SK-N-SH (cell line): ENCODE data around the gene TAC3. TPM values are rescaled to one million over a fixed set of nuclear protein-coding genes. Genes with fewer than 3 reads are reported as not detected.
A peak's percentile ranks its signal among the peaks of the same experiment; 100 is the strongest.

ENCODE experiments used
- CTCF ChIA-PET: fragments of 300-600, 350-600 bp; formaldehyde crosslinking; extraction: SDS; loops from one replicate; lab custom pipeline; 2021; lab: Yijun Ruan, JAX
- POLR2A ChIA-PET: fragments of 350-600 bp; sonication (Branson Sonifier 250); formaldehyde crosslinking; extraction: SDS; loops from one replicate; lab custom pipeline; 2020; ENCODE audit warnings: antibody characterized with exemption, inconsistent platforms; lab: Yijun Ruan, JAX
- DNase-seq: peaks from one replicate; pipeline ENCODE4 v3.0.0; 2012
- H2AFZ ChIP-seq: fragments of 200-600 bp; sonication (generic); 2 replicates; pipeline ENCODE4 v1.8.1; 2016; ENCODE audit warnings: antibody characterized with exemption, mild to moderate bottlenecking, low read depth
- H3F3A ChIP-seq: fragments of 200-600 bp; sonication (generic); replicated peaks from 2 replicates; pipeline ENCODE3; 2016; ENCODE audit warnings: antibody characterized with exemption, mild to moderate bottlenecking; ENCODE audit not compliant: insufficient read depth
- H3K27ac ChIP-seq, 2 experiments: fragments of 200-500 bp in 1 of 2; fragments of 200-600 bp in 1 of 2; sonication (Bioruptor generic) in 1 of 2; sonication (generic), shearing (Covaris generic) in 1 of 2; 2 replicates each; pipeline versions ENCODE4 v1.5.1 to v1.6.1; 2014 to 2016; ENCODE audit warnings: low read depth in 2 of 2, inconsistent platforms in 1 of 2, low read length in 1 of 2, mild to moderate bottlenecking in 1 of 2, mixed read lengths in 1 of 2
- H3K27me3 ChIP-seq: fragments of 200-600 bp; sonication (generic), shearing (Covaris generic); 2 replicates; pipeline ENCODE4 v1.6.1; 2016; ENCODE audit warnings: mixed run types; ENCODE audit not compliant: insufficient read depth
- H3K36me3 ChIP-seq, 2 experiments: fragments of 200-500 bp in 1 of 2; fragments of 200-600 bp in 1 of 2; sonication (Bioruptor generic) in 1 of 2; sonication (generic) in 1 of 2; replicated peaks in 1 of 2; 2 replicates each; pipeline versions ENCODE3 to v1.5.1; 2014 to 2016; ENCODE audit warnings: low read length in 1 of 2, mild to moderate bottlenecking in 1 of 2; ENCODE audit not compliant: insufficient read depth in 2 of 2, control insufficient read depth in 1 of 2
- H3K4me1 ChIP-seq, 2 experiments: fragments of 200-500 bp in 1 of 2; fragments of 200-600 bp in 1 of 2; sonication (Bioruptor generic) in 1 of 2; sonication (generic), shearing (Covaris generic) in 1 of 2; 2 replicates each; pipeline versions ENCODE4 v1.5.1 to v1.6.1; 2014 to 2016; ENCODE audit warnings: low read depth in 1 of 2, low read length in 1 of 2, mixed run types in 1 of 2; ENCODE audit not compliant: insufficient read depth in 2 of 2, control insufficient read depth in 1 of 2
- H3K4me2 ChIP-seq: fragments of 200-600 bp; sonication (generic), shearing (Covaris generic); 2 replicates; pipeline ENCODE4 v1.6.1; 2017; ENCODE audit warnings: mixed run types
- H3K4me3 ChIP-seq, 2 experiments: fragments of 200-500 bp in 1 of 2; fragments of 200-600 bp in 1 of 2; sonication (Bioruptor generic) in 1 of 2; sonication (generic), shearing (Covaris generic) in 1 of 2; 2 replicates each; pipeline versions ENCODE4 v1.5.1 to v1.8.1; 2014 to 2016; ENCODE audit warnings: low read depth in 2 of 2, inconsistent platforms in 1 of 2, low read length in 1 of 2, mild to moderate bottlenecking in 1 of 2, mixed read lengths in 1 of 2, moderate library complexity in 1 of 2
- H3K79me2 ChIP-seq: fragments of 200-600 bp; sonication (generic); 2 replicates; pipeline ENCODE4 v1.8.1; 2017; ENCODE audit warnings: mild to moderate bottlenecking; ENCODE audit not compliant: insufficient read depth
- H3K9ac ChIP-seq: fragments of 200-600 bp; sonication (generic); 2 replicates; pipeline ENCODE4 v1.6.1; 2017; ENCODE audit warnings: mixed run types
- H3K9me2 ChIP-seq: fragments of 200-600 bp; sonication (generic); 2 replicates; pipeline ENCODE4 v1.6.1; 2017; ENCODE audit warnings: mixed run types
- H3K9me3 ChIP-seq: fragments of 200-600 bp; sonication (generic); 2 replicates; pipeline ENCODE4 v1.6.1; 2017; ENCODE audit warnings: mixed run types, mild to moderate bottlenecking, moderate library complexity
- H4K20me1 ChIP-seq: fragments of 200-600 bp; sonication (generic); 2 replicates; pipeline ENCODE4 v1.6.1; 2017; ENCODE audit warnings: mild to moderate bottlenecking, mixed run types; ENCODE audit not compliant: insufficient read depth
- CHD2 ChIP-seq: fragments of 150-350 bp; IDR thresholded peaks from 2 replicates; pipeline ENCODE4 v1.6.1; 2018; ENCODE audit warnings: low read length; ENCODE audit not compliant: partially characterized antibody
- EZH2phosphoT487 ChIP-seq: fragments of 200-600 bp; sonication (generic); IDR thresholded peaks from 2 replicates; pipeline ENCODE4 v1.6.1; 2017; ENCODE audit warnings: low read depth, mixed run types, mild to moderate bottlenecking, antibody characterized with exemption, moderate library complexity, borderline replicate concordance
- MXI1 ChIP-seq: IDR thresholded peaks from 2 replicates; pipeline ENCODE4 v1.6.1; 2012; ENCODE audit warnings: mild to moderate bottlenecking, low read depth, low read length, improper control_type of control experiment
- PBX3 ChIP-seq: IDR thresholded peaks from 2 replicates; pipeline ENCODE4; 2012
- RAD21 ChIP-seq: IDR thresholded peaks from 2 replicates; pipeline ENCODE4 v1.6.1; 2012; ENCODE audit warnings: mild to moderate bottlenecking, low read length
- TAF1 ChIP-seq: IDR thresholded peaks from 2 replicates; pipeline ENCODE4 v1.6.1; 2012; ENCODE audit warnings: low read depth, mild to moderate bottlenecking, low read length, moderate library complexity, borderline replicate concordance
- TCF12 ChIP-seq: IDR thresholded peaks from 2 replicates; pipeline ENCODE4 v1.4.0; 2012
- TEAD4 ChIP-seq: IDR thresholded peaks from 2 replicates; pipeline ENCODE4 v1.4.0; 2012; ENCODE audit warnings: mild to moderate bottlenecking, borderline replicate concordance; ENCODE audit not compliant: insufficient read depth
- WGBS: methylation state at CpG from one replicate; pipeline ENCODE4 v1.1.6; 2017; ENCODE audit warnings: low lambda C conversion rate; 5-methylcytosine and 5-hydroxymethylcytosine counted together
- polyA plus RNA-seq, 3 experiments: library from polyadenylated mRNA; depleted of rRNA; stranded (reverse); fragments of >200 nt; gene quantifications; 2 replicates each; pipeline ENCODE4 v1.2.3, GENCODE V29; 2012
- TF ChIP-seq, protein P1 (sequence below): fragments of 150-350 bp; IDR thresholded peaks from 2 replicates; pipeline ENCODE4 v1.6.1; 2017; ENCODE audit warnings: antibody characterized with exemption, low read length, low read depth, borderline replicate concordance
- TF ChIP-seq, protein P2 (sequence below): fragments of 200-600 bp; sonication (generic); IDR thresholded peaks from 2 replicates; pipeline ENCODE4 v1.6.1; 2017; ENCODE audit warnings: antibody characterized with exemption, mild to moderate bottlenecking, moderate library complexity

Gene TAC3
- polyA plus RNA-seq, 1 of the 3 experiments (the other 2 are of a cell fraction): not detected

DNA sequence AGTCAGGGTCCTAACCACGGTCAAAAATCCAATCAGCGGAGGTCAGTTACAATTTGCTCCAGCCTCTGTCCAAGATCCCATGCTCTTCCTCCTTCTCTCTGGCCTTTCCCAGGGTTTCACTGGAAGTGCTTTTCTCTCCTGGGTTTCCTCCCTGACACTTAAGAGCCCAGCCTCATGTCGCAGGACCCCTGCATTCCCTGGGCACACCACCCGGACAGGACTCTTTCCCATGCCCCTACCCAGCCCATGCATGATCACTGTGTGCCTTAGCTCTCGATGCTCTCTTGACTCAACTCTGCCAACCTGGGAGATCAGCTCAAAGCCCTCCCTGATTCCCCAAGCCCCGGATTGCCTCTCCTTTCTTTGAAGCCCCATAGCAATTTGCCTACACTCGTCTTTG is 15.5 kb upstream of the TAC3 start:
- H3K4me1 ChIP-seq: peaks cover 0 to 42% of the 10 kb centered on the region in 2 experiments; a peak in 2 of 4 replicates
- no peak overlapping the region for H3K4me3 ChIP-seq
- no peak overlapping the region for H3K4me2 ChIP-seq
- H3K9me3 ChIP-seq: no peaks in the 10 kb centered on the region
- TF ChIP-seq, protein P1, sequence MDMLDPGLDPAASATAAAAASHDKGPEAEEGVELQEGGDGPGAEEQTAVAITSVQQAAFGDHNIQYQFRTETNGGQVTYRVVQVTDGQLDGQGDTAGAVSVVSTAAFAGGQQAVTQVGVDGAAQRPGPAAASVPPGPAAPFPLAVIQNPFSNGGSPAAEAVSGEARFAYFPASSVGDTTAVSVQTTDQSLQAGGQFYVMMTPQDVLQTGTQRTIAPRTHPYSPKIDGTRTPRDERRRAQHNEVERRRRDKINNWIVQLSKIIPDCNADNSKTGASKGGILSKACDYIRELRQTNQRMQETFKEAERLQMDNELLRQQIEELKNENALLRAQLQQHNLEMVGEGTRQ: no peak
- TF ChIP-seq TEAD4: no peak
- TF ChIP-seq, protein P2, sequence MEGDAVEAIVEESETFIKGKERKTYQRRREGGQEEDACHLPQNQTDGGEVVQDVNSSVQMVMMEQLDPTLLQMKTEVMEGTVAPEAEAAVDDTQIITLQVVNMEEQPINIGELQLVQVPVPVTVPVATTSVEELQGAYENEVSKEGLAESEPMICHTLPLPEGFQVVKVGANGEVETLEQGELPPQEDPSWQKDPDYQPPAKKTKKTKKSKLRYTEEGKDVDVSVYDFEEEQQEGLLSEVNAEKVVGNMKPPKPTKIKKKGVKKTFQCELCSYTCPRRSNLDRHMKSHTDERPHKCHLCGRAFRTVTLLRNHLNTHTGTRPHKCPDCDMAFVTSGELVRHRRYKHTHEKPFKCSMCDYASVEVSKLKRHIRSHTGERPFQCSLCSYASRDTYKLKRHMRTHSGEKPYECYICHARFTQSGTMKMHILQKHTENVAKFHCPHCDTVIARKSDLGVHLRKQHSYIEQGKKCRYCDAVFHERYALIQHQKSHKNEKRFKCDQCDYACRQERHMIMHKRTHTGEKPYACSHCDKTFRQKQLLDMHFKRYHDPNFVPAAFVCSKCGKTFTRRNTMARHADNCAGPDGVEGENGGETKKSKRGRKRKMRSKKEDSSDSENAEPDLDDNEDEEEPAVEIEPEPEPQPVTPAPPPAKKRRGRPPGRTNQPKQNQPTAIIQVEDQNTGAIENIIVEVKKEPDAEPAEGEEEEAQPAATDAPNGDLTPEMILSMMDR: no peak
- TF ChIP-seq, all 33 proteins: peak for 0
- Histone ChIP-seq H3K79me2 (no peaks in the 10 kb centered on the region), H3K9me2 (no peaks in the 10 kb centered on the region), H3K27me3 (peaks cover 5% of the 10 kb centered on the region; the same call in 1 of the 2 replicates), H3K27ac (no peak overlapping the region), H2AFZ (no peak overlapping the region), H3K9ac (no peak overlapping the region), H4K20me1 (no peaks in the 10 kb centered on the region), H3K36me3 (no peaks in the 10 kb centered on the region), H3F3A (no peaks in the 10 kb centered on the region)
- DNase-seq: no peak
- 56% methylated on average over 7 of the region's 7 CpGs for WGBS
- CTCF ChIA-PET: interaction anchor here (1.0 to 10.5 kb wide), 11 partner anchors 10 to 551 kb away, joined by 3 to 101 read pairs (median 5); partner anchors contain the start of genes STAT6, TAC3 and ZBTB39
- POLR2A ChIA-PET: no interaction called here

- WGBS: 34% methylated on average over 2 of the region's 2 CpGs
- H3K4me1 ChIP-seq: peaks cover 0 to 48% of the 10 kb centered on the region in 2 experiments; a peak in 2 of 4 replicates
- no peak overlapping the region for H3K9ac ChIP-seq
- H3K36me3 ChIP-seq: no peaks in the 10 kb centered on the region
- no peak overlapping the region for H3K4me2 ChIP-seq
- ChIA-PET CTCF (interaction anchor here (1.0 to 10.5 kb wide), 12 partner anchors 10 to 552 kb away, joined by 3 to 101 read pairs (median 5); partner anchors contain the start of genes MYO1A, STAT6, TAC3 and ZBTB39), POLR2A (no interaction called here)
- no peak for DNase-seq
- H3K27ac ChIP-seq: no peak overlapping the region
- H4K20me1 ChIP-seq: no peaks in the 10 kb centered on the region
- H2AFZ ChIP-seq: no peak overlapping the region
- no peaks in the 10 kb centered on the region for H3F3A ChIP-seq
- no peaks in the 10 kb centered on the region for H3K9me2 ChIP-seq
- H3K9me3 ChIP-seq: no peaks in the 10 kb centered on the region
- peaks cover 5% of the 10 kb centered on the region; the same call in 1 of the 2 replicates for H3K27me3 ChIP-seq
- H3K79me2 ChIP-seq: no peaks in the 10 kb centered on the region
- TF ChIP-seq RAD21 (peak; percentile 43), EZH2phosphoT487 (no peak)
- TF ChIP-seq, all 33 proteins: peak for 1
- no peak overlapping the region for H3K4me3 ChIP-seq
Observed at GRCh38 chr12:57031138-57031725, 14.9 kb upstream of the TAC3 start.

DNA sequence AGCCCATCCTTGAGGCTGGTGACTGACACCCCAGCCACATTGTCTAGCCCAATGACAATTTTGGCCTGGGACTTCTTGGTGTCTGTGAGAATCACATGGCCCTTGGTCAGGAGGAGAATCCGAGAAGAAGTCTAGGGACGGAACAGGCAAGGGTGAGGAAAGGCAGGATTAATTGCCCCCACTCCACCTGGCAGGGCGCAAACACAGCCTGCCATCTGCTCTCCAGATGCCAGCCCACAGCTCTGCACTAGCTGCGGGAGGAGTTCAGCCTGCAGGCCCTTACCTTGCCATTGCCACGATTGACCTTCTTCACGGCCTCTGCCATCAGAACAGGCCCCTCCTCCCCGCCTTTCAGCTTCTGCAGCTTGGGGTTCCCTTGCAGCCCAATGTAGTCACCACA is 13.1 kb upstream of the TAC3 start:
- POLR2A ChIA-PET: interaction anchor here (0.6 kb wide), 1 partner anchor 71 kb away, joined by 3 read pairs; no protein-coding TSS in a partner anchor
- Histone ChIP-seq H2AFZ (no peak overlapping the region), H3K79me2 (no peaks in the 10 kb centered on the region), H3K4me2 (no peak overlapping the region), H3K36me3 (no peaks in the 10 kb centered on the region), H3K4me1 (peaks cover 0 to 51% of the 10 kb centered on the region in 2 experiments; a peak in 2 of 4 replicates), H3K4me3 (no peak overlapping the region), H3K9me2 (no peaks in the 10 kb centered on the region), H3F3A (no peaks in the 10 kb centered on the region), H3K9ac (no peak overlapping the region), H3K9me3 (no peaks in the 10 kb centered on the region), H3K27ac (no peak overlapping the region; a peak in 1 of 4 replicates), H3K27me3 (peaks cover 7% of the 10 kb centered on the region; the same call in 1 of the 2 replicates), H4K20me1 (no peaks in the 10 kb centered on the region)
- 67% methylated on average over 7 of the region's 7 CpGs for WGBS
- TF ChIP-seq MXI1: no peak
- peak; percentile 31 for TF ChIP-seq CHD2
- TF ChIP-seq TCF12: no peak
- TF ChIP-seq TEAD4: no peak
- TF ChIP-seq PBX3: no peak
- TF ChIP-seq TAF1: no peak
- DNase-seq: peak; percentile 38
- CTCF ChIA-PET: interaction anchor here (1.0 to 10.5 kb wide), 5 partner anchors 17 to 154 kb away, joined by 3 to 101 read pairs (median 8); partner anchors contain the start of genes STAT6 and ZBTB39
